ENCODE measurements around the gene CCDC43. TPM values are rescaled to one million over a fixed set of nuclear protein-coding genes. Genes with fewer than 3 reads are reported as not detected.

Gene CCDC43
- total RNA-seq, 6 experiments from 2014 or later = 29.4 to 33.3 (median 31.0) TPM

- H3K27ac Mint-ChIP-seq = no peak overlapping the region
- no peak for TF ChIP-seq CTCF (IDR thresholded peaks at IDR 0.05)
- H3K9me3 Mint-ChIP-seq = no peaks in the 10 kb centered on the region
- no peak for DNase-seq
- H3K36me3 Mint-ChIP-seq (ENCODE audit: low read depth) = no peaks in the 10 kb centered on the region
- no peaks in the 10 kb centered on the region for H3K27me3 Mint-ChIP-seq (ENCODE audit: insufficient read depth)
- no peaks in the 10 kb centered on the region for H3K4me1 Mint-ChIP-seq (ENCODE audit: low read depth)
- no peak overlapping the region for H3K4me3 Mint-ChIP-seq
Measured at GRCh38 chr17:44661835-44662234, 27.7 kb downstream of the CCDC43 start.

GRCh38 chr17:44655983-44656710 lies 33.4 kb downstream of the CCDC43 start, which contains the start of gene MEIOC:
Gene MEIOC (plus strand): TSS chr17:44656468. CDS start chr17:44656614, 146 bp downstream.
- no peaks in the 10 kb centered on the region for H3K36me3 Mint-ChIP-seq (ENCODE audit: low read depth)
- TF ChIP-seq CTCF (IDR thresholded peaks at IDR 0.05) = no peak
- DNase-seq = no peak
- no peak within 1 kb of the TSS for H3K27ac Mint-ChIP-seq
- H3K27me3 Mint-ChIP-seq (ENCODE audit: insufficient read depth) = peaks cover 9% of the 10 kb centered on the region
- H3K4me1 Mint-ChIP-seq (ENCODE audit: low read depth) = no peaks in the 10 kb centered on the region
- H3K9me3 Mint-ChIP-seq = no peaks in the 10 kb centered on the region
- H3K4me3 Mint-ChIP-seq = no peak within 1 kb of the TSS; the same call in 1 of the 2 replicates

GRCh38 chr17:44653954-44654353 lies 35.6 kb downstream of the CCDC43 start:
- Mint-ChIP-seq H3K9me3 (no peaks in the 10 kb centered on the region), H3K36me3 (ENCODE audit: low read depth) (no peaks in the 10 kb centered on the region), H3K27ac (no peak overlapping the region), H3K4me1 (ENCODE audit: low read depth) (no peaks in the 10 kb centered on the region), H3K4me3 (no peak overlapping the region), H3K27me3 (ENCODE audit: insufficient read depth) (peaks cover 12% of the 10 kb centered on the region)
- TF ChIP-seq CTCF (IDR thresholded peaks at IDR 0.05) = no peak
- DNase-seq = no peak

GRCh38 chr17:44653384-44653783 lies 36.2 kb downstream of the CCDC43 start:
- Mint-ChIP-seq H3K9me3 (no peaks in the 10 kb centered on the region), H3K4me1 (ENCODE audit: low read depth) (no peaks in the 10 kb centered on the region), H3K27ac (no peak overlapping the region), H3K36me3 (ENCODE audit: low read depth) (no peaks in the 10 kb centered on the region), H3K27me3 (ENCODE audit: insufficient read depth) (peaks cover 12% of the 10 kb centered on the region), H3K4me3 (no peak overlapping the region)
- DNase-seq = no peak
- TF ChIP-seq CTCF (IDR thresholded peaks at IDR 0.05) = no peak

- Mint-ChIP-seq H3K4me3 (no peak overlapping the region), H3K27me3 (ENCODE audit: insufficient read depth) (peaks cover 12% of the 10 kb centered on the region), H3K36me3 (ENCODE audit: low read depth) (no peaks in the 10 kb centered on the region), H3K27ac (no peak overlapping the region), H3K4me1 (ENCODE audit: low read depth) (no peaks in the 10 kb centered on the region), H3K9me3 (no peaks in the 10 kb centered on the region)
- DNase-seq = no peak
- no peak for TF ChIP-seq CTCF (IDR thresholded peaks at IDR 0.05)
Measured at GRCh38 chr17:44652727-44653126, 36.8 kb downstream of the CCDC43 start.
